ENCODE measurements around the gene SEMA4D.

The SEMA4D gene

GRCh38 chr9:89412951-89413350 is 85.0 kb downstream of the SEMA4D start:
- TF ChIP-seq CTCF (IDR thresholded peaks at IDR 0.05), result no peak

- TF ChIP-seq CTCF (IDR thresholded peaks at IDR 0.05), result no peak
Observed at GRCh38 chr9:89412541-89412940, 85.4 kb downstream of the SEMA4D start.

GRCh38 chr9:89411759-89412158 is 86.2 kb downstream of the SEMA4D start:
- no peak for TF ChIP-seq CTCF (IDR thresholded peaks at IDR 0.05)

GRCh38 chr9:89410641-89411350 is 87.1 kb downstream of the SEMA4D start:
- TF ChIP-seq CTCF (IDR thresholded peaks at IDR 0.05), result no peak; the same call in 1 of the 2 replicates

GRCh38 chr9:89410022-89410421 is 87.9 kb downstream of the SEMA4D start:
- no peak for TF ChIP-seq CTCF (IDR thresholded peaks at IDR 0.05)

- TF ChIP-seq CTCF (IDR thresholded peaks at IDR 0.05), result no peak
Observed at GRCh38 chr9:89409466-89409865, 88.4 kb downstream of the SEMA4D start.

GRCh38 chr9:89408628-89409101 is 89.2 kb downstream of the SEMA4D start:
- TF ChIP-seq CTCF (IDR thresholded peaks at IDR 0.05), result no peak

GRCh38 chr9:89407070-89407469 is 90.8 kb downstream of the SEMA4D start:
- no peak for TF ChIP-seq CTCF (IDR thresholded peaks at IDR 0.05)
